ENCODE results near the gene GOLGA3.

DNA sequence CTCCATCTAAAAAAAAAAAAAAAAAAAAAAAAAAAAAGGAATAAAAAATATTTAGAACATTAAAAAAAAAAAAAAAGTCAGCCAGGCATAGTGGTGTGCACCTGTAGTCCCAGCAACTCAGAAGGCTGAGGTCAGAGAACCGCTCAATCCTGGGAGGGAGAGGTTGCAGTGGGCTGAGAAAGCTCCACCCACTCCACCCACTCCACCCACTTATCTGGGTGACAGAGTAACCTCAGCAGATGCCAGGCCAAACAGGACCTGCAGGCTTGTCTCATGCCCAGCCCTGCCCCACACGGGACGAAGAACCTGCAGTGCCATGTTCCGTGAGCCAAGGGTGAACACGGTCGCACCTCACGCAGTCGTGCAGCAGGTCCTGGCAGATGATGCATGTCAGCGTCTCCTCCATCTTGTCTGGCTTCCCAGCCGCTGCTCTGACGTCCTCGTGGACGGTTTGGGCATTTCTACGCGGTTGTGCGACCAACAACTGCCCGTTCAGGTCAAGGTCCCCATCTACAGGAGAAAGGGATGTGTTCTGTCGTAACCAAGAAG, 30.1 kb upstream of the GOLGA3 start:
- TF ChIP-seq POLR2A (IDR thresholded peaks at IDR 0.05), result no peak
- TF ChIP-seq, protein P1, sequence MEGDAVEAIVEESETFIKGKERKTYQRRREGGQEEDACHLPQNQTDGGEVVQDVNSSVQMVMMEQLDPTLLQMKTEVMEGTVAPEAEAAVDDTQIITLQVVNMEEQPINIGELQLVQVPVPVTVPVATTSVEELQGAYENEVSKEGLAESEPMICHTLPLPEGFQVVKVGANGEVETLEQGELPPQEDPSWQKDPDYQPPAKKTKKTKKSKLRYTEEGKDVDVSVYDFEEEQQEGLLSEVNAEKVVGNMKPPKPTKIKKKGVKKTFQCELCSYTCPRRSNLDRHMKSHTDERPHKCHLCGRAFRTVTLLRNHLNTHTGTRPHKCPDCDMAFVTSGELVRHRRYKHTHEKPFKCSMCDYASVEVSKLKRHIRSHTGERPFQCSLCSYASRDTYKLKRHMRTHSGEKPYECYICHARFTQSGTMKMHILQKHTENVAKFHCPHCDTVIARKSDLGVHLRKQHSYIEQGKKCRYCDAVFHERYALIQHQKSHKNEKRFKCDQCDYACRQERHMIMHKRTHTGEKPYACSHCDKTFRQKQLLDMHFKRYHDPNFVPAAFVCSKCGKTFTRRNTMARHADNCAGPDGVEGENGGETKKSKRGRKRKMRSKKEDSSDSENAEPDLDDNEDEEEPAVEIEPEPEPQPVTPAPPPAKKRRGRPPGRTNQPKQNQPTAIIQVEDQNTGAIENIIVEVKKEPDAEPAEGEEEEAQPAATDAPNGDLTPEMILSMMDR (IDR thresholded peaks at IDR 0.05), result no peak
